Stomach (tissue), 4 donors: ENCODE measurements around the gene DIPK1B.

Experiments used
- CTCF ChIP-seq, 7 experiments: fragments of 450-650 bp in 4 of 7; fragments of 200-600 bp in 3 of 7; sonication (generic) in 3 of 7; IDR thresholded peaks; one replicate each; pipeline ENCODE4 v1.5.1; 2016 to 2019; ENCODE audit warnings: antibody characterized with exemption in 7 of 7, control low read depth in 2 of 7, mild to moderate bottlenecking in 1 of 7
- POLR2A ChIP-seq, 4 donors: fragments of 450-650 bp; IDR thresholded peaks; one replicate each; pipeline ENCODE4 v1.6.1; 2016; ENCODE audit warnings: antibody characterized with exemption in 4 of 4, control low read depth in 2 of 4, mild to moderate bottlenecking in 1 of 4, moderate library complexity in 1 of 4

- TF ChIP-seq CTCF (IDR thresholded peaks at IDR 0.05) = no peak
- no peak for TF ChIP-seq POLR2A (IDR thresholded peaks at IDR 0.05)
These were observed 35.8 kb downstream of the DIPK1B start, which contains the start of gene LCN6 for GRCh38 chr9:136748201-136748600.
